CD14-positive monocyte (primary cell): ENCODE measurements around the gene HDAC10. TPM values are rescaled to one million over a fixed set of nuclear protein-coding genes. Genes with fewer than 3 reads are reported as not detected.
A peak's percentile ranks its signal among the peaks of the same experiment; 100 is the strongest.

Experiments used
- DNase-seq, 3 donors: peaks; one replicate each; pipeline ENCODE4 v3.0.0-alpha.2; 2011 to 2022
- H2AFZ ChIP-seq: 2 replicates; pipeline ENCODE4 v1.6.0; 2012; ENCODE audit warnings: mild to moderate bottlenecking, low read depth, low read length, inconsistent platforms; ENCODE audit not compliant: insufficient read depth, poor library complexity, severe bottlenecking
- H3K27ac ChIP-seq, 2 donors: 1 replicate in 1 of 2; 2 replicates in 1 of 2; pipeline ENCODE4 v1.5.1; 2012 to 2013; ENCODE audit warnings: low read length in 2 of 2, control low read depth in 1 of 2, inconsistent platforms in 1 of 2, low read depth in 1 of 2, mild to moderate bottlenecking in 1 of 2
- H3K27me3 ChIP-seq, 2 donors: one replicate each; pipeline versions ENCODE4 v1.6.0 to v1.6.1; 2011 to 2013; ENCODE audit warnings: low read length in 2 of 2; ENCODE audit not compliant: control insufficient read depth in 2 of 2, insufficient read depth in 2 of 2
- H3K36me3 ChIP-seq, 2 donors: replicated peaks in 1 of 2; 1 replicate in 1 of 2; 2 replicates in 1 of 2; pipeline versions ENCODE4 v1.5.1 to v1.6.1; 2012 to 2013; ENCODE audit warnings: low read length in 2 of 2, control low read depth in 1 of 2, inconsistent platforms in 1 of 2, mild to moderate bottlenecking in 1 of 2; ENCODE audit not compliant: insufficient read depth in 2 of 2, control insufficient read depth in 1 of 2
- H3K4me1 ChIP-seq, 2 donors: 1 replicate in 1 of 2; 2 replicates in 1 of 2; pipeline versions ENCODE4 v1.5.1 to v1.6.1; 2012 to 2013; ENCODE audit warnings: low read length in 2 of 2, control low read depth in 1 of 2, inconsistent platforms in 1 of 2, mild to moderate bottlenecking in 1 of 2, moderate library complexity in 1 of 2; ENCODE audit not compliant: insufficient read depth in 2 of 2, control insufficient read depth in 1 of 2
- H3K4me2 ChIP-seq: replicated peaks from 2 replicates; pipeline ENCODE3; 2012; ENCODE audit warnings: low read length, moderate library complexity, mild to moderate bottlenecking; ENCODE audit not compliant: poor library complexity, severe bottlenecking; ENCODE audit errors: extremely low read depth
- H3K4me3 ChIP-seq, 3 experiments: fragments of 200-600 bp in 1 of 3; sonication (generic) in 1 of 3; replicated peaks in 1 of 3; 1 replicate in 2 of 3; 2 replicates in 1 of 3; pipeline ENCODE4 v1.5.1; 2011 to 2013; ENCODE audit warnings: low read length in 3 of 3, mild to moderate bottlenecking in 3 of 3, control low read depth in 2 of 3, low read depth in 2 of 3, inconsistent platforms in 1 of 3, moderate library complexity in 1 of 3
- H3K79me2 ChIP-seq: 2 replicates; pipeline ENCODE4 v1.6.0; 2012; ENCODE audit warnings: mild to moderate bottlenecking, control low read depth, inconsistent platforms, low read length, moderate library complexity; ENCODE audit not compliant: insufficient read depth
- H3K9ac ChIP-seq: 2 replicates; pipeline ENCODE4 v1.6.0; 2017; ENCODE audit warnings: low read length, mild to moderate bottlenecking; ENCODE audit not compliant: insufficient read depth, poor library complexity, severe bottlenecking
- H3K9me3 ChIP-seq, 2 donors: replicated peaks in 1 of 2; 1 replicate in 1 of 2; 2 replicates in 1 of 2; pipeline versions ENCODE4 v1.5.1 to v1.6.1; 2012 to 2013; ENCODE audit warnings: low read length in 2 of 2, control low read depth in 1 of 2; ENCODE audit not compliant: control insufficient read depth in 1 of 2, insufficient read depth in 1 of 2
- H4K20me1 ChIP-seq: 2 replicates; pipeline ENCODE4 v1.6.0; 2012; ENCODE audit warnings: mild to moderate bottlenecking, low read length, control low read depth, moderate library complexity; ENCODE audit not compliant: insufficient read depth
- H3K27ac Mint-ChIP-seq, 7 donors: one replicate each; pipeline ENCODE4 v1.8.0; 2020; ENCODE audit warnings: mild to moderate bottlenecking in 7 of 7, mixed read lengths in 7 of 7, moderate library complexity in 6 of 7, inconsistent platforms in 2 of 7
- H3K27me3 Mint-ChIP-seq, 3 donors: one replicate each; pipeline ENCODE4 v1.8.0; 2021 to 2022; ENCODE audit warnings: low read depth in 3 of 3, mild to moderate bottlenecking in 3 of 3, mixed read lengths in 3 of 3, moderate library complexity in 3 of 3, inconsistent platforms in 1 of 3
- H3K36me3 Mint-ChIP-seq, 2 donors: one replicate each; pipeline ENCODE4 v1.8.0; 2020; ENCODE audit warnings: mixed read lengths in 2 of 2, inconsistent platforms in 1 of 2, mild to moderate bottlenecking in 1 of 2
- H3K4me1 Mint-ChIP-seq: one replicate; pipeline ENCODE4 v1.8.0; 2020; ENCODE audit warnings: mild to moderate bottlenecking, mixed read lengths
- H3K4me3 Mint-ChIP-seq, 2 donors: one replicate each; pipeline ENCODE4 v1.8.0; 2020; ENCODE audit warnings: mild to moderate bottlenecking in 2 of 2, mixed read lengths in 2 of 2, moderate library complexity in 1 of 2
- H3K9me3 Mint-ChIP-seq, 7 donors: one replicate each; pipeline ENCODE4 v1.8.0; 2020 to 2022; ENCODE audit warnings: mixed read lengths in 7 of 7, mild to moderate bottlenecking in 6 of 7, moderate library complexity in 6 of 7, inconsistent platforms in 2 of 7
- WGBS: methylation state at CpG from one replicate; pipeline ENCODE4 v1.1.5; 2013; ENCODE audit warnings: missing lambda C conversion rate; ENCODE audit not compliant: insufficient coverage; 5-methylcytosine and 5-hydroxymethylcytosine counted together
- intact Hi-C, 2 donors: fragments of 100-400 bp; cut with micrococcal nuclease; formaldehyde crosslinking; loops; one replicate each; pipeline versions ENCODE4 v1.15.0 to v1.15.1; 2023
- polyA plus RNA-seq, 3 donors: library from polyadenylated mRNA; depleted of rRNA in 1 of 3; unstranded in 2 of 3; stranded (reverse) in 1 of 3; fragments of 300-500 nt in 2 of 3; fragments of >200 nt in 1 of 3; fragmentation: Illumina TruSeq in 2 of 3; gene quantifications; 1 replicate in 2 of 3; 2 replicates in 1 of 3; pipeline ENCODE4 v1.2.3, GENCODE V29; 2012 to 2021
- TF ChIP-seq, protein P1 (sequence below): fragments of 200-600 bp; IDR thresholded peaks from one replicate; pipeline ENCODE4 v1.8.0; 2022; ENCODE audit warnings: antibody characterized with exemption, mild to moderate bottlenecking

HDAC10 gene
- polyA plus RNA-seq, 3 donors = 9.2 to 148 (median 13.7) TPM

DNA sequence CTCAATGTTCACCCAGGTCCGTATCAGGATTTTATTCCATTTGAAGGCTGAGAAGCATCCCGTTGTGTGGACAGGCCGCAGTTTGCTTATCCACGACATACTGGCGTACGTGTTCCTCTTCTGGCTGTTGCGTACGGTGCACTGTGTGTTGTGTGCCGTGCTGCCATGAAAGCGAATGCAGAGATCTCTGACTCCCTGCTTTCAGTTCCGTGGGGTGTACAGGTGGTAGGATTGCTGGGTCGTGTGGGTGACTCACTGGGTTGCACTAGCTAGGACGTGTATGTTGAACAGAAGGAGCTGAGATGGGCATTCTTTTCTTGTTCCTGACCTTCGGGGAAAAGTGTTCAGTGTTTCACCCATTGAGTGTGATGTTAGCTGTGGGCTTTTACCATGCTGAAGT, 39.9 kb downstream of the HDAC10 start:
- peaks cover 17 to 21% of the 10 kb centered on the region in 2 donors for H3K4me1 ChIP-seq
- no peaks in the 10 kb centered on the region for H3K9me3 ChIP-seq
- no peak overlapping the region for H3K4me3 Mint-ChIP-seq
- no peak overlapping the region for H3K27ac ChIP-seq
- no peaks in the 10 kb centered on the region for H3K27me3 ChIP-seq
- H2AFZ ChIP-seq = no peak overlapping the region
- no peak overlapping the region for H3K4me2 ChIP-seq
- H3K4me3 ChIP-seq = no peak overlapping the region
- peaks cover 72% of the 10 kb centered on the region for H3K79me2 ChIP-seq
- WGBS = 90% methylated on average over 14 of the region's 14 CpGs
- H3K36me3 Mint-ChIP-seq = peaks cover 69 to 92% of the 10 kb centered on the region in 2 donors
- H3K27me3 Mint-ChIP-seq = no peaks in the 10 kb centered on the region
- TF ChIP-seq, protein P1, sequence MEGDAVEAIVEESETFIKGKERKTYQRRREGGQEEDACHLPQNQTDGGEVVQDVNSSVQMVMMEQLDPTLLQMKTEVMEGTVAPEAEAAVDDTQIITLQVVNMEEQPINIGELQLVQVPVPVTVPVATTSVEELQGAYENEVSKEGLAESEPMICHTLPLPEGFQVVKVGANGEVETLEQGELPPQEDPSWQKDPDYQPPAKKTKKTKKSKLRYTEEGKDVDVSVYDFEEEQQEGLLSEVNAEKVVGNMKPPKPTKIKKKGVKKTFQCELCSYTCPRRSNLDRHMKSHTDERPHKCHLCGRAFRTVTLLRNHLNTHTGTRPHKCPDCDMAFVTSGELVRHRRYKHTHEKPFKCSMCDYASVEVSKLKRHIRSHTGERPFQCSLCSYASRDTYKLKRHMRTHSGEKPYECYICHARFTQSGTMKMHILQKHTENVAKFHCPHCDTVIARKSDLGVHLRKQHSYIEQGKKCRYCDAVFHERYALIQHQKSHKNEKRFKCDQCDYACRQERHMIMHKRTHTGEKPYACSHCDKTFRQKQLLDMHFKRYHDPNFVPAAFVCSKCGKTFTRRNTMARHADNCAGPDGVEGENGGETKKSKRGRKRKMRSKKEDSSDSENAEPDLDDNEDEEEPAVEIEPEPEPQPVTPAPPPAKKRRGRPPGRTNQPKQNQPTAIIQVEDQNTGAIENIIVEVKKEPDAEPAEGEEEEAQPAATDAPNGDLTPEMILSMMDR = no peak
- H4K20me1 ChIP-seq = peaks cover 98% of the 10 kb centered on the region
- no peak overlapping the region for H3K9ac ChIP-seq
- intact Hi-C loops = no loop called here
- peak overlapping the region in 1 of 7 donors; percentile 13 for H3K27ac Mint-ChIP-seq
- no peaks in the 10 kb centered on the region for H3K9me3 Mint-ChIP-seq
- H3K4me1 Mint-ChIP-seq = peaks cover 22% of the 10 kb centered on the region
- no peak for DNase-seq
- peaks cover 79 to 93% of the 10 kb centered on the region in 2 donors for H3K36me3 ChIP-seq

DNA sequence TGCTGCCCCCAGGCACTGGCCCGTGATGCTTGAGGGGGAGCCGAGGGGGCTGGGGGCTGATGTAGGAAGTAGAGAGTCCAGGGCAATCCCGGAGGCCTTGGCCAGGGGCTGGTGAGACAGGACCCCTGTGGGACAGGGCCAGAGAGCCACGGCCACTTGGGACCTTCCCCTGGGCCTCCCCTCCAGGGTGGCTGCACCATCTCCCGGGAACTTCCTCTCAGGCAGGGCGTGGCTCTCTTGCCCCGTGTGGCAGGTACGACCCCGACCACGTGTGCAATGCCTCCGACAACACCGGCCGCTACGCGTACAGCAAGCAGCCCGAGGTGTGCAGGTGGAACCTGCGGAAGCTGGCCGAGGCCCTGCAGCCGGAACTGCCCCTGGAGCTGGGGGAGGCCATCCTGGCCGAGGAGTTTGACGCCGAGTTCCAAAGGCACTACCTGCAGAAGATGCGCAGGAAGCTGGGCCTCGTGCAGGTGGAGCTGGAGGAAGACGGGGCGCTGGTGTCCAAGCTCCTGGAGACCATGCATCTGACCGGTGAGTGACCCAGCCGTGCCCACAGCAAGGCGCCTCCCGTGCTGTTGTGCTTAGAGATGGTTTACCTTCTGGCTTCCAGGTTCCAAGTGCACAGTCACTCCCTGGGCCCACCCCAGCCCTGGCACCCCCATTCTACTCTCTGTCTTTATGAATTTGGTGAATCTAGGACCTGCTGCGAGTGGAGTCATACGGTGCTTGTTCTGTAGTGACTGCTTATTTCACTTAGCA, 40.5 kb downstream of the HDAC10 start:
- Mint-ChIP-seq H3K4me3 (no peak overlapping the region), H3K4me1 (peaks cover 23% of the 10 kb centered on the region), H3K36me3 (peaks cover 65 to 88% of the 10 kb centered on the region in 2 donors), H3K27me3 (no peaks in the 10 kb centered on the region), H3K9me3 (no peaks in the 10 kb centered on the region), H3K27ac (peak overlapping the region in 1 of 7 donors; percentile 50)
- peaks cover 74 to 90% of the 10 kb centered on the region in 2 donors for H3K36me3 ChIP-seq
- TF ChIP-seq, protein P1 = no peak
- H3K27me3 ChIP-seq = no peaks in the 10 kb centered on the region
- peaks cover 98% of the 10 kb centered on the region for H4K20me1 ChIP-seq
- peaks cover 20 to 27% of the 10 kb centered on the region in 2 donors for H3K4me1 ChIP-seq
- no peaks in the 10 kb centered on the region for H3K9me3 ChIP-seq
- no peak for DNase-seq
- no peak overlapping the region for H3K9ac ChIP-seq
- no peak overlapping the region for H3K4me3 ChIP-seq
- no peak overlapping the region for H3K4me2 ChIP-seq
- H3K79me2 ChIP-seq = peaks cover 75% of the 10 kb centered on the region
- 92% methylated on average over 30 of the region's 32 CpGs for WGBS
- intact Hi-C loops = no loop called here
- H3K27ac ChIP-seq = no peak overlapping the region
- H2AFZ ChIP-seq = no peak overlapping the region
